HCEC 1CT (cell line): ENCODE results near the gene NOD1.

Experiments used
- DNase-seq: peaks from one replicate; pipeline ENCODE4 v3.0.0-alpha.2; 2017

NOD1 gene

DNA sequence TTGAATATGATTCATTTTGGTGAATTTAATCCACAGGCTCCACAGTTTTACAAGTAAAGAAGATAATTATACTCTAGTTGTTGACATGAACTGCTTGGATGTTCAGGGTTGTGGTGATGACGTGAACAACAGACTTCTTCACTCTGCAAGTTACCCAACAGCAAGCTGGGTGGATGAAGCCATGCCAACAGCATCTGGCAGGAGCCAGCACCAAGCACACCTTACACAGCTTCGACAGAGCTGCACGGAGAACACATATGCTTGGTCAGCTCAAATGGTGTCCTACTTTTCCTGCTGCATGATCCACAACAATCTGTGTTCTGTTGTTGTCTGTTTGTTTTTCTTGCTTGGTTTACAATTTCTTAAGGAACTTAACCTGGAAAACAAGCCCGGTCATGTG, 9.8 kb downstream of the NOD1 start:
- peak; percentile 29 for DNase-seq

DNA sequence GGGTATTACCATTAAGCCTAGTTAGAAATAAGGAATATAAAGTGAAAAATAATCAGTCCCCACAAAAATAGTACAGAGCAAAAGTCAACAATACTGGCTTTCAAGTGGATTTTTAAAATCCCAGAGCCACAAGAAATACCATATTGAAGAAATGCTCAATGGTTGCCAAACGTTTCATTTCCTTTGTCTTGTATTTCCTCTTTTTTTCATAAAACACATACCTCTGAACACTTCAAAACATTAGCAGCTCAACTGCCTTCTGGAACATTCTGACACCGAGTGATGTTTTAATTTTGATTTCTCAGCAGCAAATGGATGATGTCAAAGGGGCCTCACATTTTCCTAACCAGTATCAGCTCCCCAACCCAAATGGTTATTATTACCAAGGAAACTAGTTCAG, 10.5 kb downstream of the NOD1 start:
- no peak for DNase-seq

DNA sequence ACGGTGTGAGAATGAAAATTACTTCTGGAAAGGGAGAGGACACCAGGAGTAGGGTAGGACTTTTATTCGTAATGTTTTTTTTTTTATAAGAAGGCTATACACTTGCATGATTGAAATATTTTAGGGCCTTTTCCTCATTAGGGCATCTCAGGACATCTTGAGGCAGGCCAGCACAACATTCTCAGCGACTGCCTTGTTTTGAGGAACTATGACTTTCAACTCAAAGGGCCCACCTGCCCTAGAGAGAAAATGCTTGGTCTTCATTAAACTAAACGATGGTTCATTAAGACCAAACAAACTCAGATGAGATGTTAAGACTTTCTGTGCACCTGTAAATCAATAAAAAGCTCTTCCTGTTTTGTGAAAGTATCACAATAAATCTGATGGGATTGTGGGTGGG, 11.3 kb downstream of the NOD1 start:
- DNase-seq, result no peak

DNA sequence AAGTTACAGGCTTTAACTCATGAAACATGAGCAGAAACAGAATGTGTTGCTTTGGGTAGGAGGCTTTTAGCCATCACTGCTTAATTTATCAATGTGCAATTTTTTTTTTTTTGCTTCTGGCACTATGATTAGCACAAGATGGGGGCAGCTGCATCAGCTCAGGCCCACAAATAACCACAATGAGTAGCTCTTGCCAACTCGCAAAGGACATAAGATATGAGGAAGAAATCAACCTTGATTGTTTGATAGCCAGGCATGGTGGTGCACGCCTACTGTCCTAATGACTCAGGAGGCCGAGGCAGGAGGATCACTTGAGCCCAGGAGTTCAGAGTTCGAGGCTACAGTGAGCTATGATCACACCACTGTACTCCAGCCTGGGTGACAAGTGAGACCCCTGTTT, 12.3 kb downstream of the NOD1 start:
- no peak for DNase-seq

DNA sequence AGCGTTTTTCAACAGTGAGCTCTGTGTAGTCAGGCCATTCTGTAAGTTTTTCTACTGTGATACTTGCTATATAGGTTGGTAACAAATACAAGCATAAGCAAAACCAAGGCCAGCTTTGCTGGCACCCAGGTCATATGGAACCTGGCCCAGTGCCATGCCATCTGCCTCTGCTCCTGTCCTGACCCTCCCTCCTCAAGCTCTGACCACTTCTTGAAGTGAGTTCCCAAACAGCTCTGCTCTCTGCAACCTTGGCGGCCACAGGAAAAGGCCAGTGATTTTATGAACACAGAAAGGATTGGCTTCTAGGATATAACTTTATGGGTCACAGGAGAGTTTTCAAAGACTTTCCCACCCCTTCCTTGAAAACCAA, 12.8 kb downstream of the NOD1 start:
- DNase-seq, result no peak

DNA sequence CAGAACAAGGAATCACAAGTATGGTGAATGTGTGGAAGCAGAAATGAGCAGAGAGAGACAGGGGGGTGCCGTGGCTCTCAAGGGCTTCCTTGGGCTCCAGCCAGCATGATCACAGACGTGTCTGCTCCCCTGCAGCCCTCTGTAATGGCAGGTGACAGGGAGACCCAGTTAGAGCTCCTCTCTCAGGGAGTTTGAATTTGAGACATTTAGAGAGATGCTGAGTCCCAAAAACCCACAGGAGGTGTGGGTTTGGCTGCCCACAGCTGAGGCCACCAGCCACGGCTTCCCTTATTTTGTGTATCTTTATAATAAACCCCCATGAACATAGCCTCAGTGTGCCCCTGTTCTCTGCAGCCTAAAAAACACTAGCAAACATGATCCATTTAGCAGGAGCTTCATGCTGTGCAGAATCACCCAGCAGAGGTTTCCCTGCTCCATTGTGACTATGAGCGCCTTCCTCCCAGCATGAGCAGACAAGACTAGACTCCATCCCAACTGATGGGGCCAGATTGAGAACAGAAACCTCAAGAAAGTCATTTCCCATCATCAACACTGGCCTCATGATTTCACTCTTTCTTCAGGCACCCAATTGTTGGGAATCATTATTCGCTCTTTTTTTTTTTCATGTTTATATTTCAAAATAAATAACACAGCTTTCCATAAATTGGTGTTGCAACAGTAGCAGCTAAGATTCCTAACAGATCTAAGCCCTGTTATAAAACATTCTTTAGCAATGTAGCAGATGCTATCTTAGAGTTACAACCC, 13.4 kb downstream of the NOD1 start:
- peak; percentile 59 for DNase-seq

DNA sequence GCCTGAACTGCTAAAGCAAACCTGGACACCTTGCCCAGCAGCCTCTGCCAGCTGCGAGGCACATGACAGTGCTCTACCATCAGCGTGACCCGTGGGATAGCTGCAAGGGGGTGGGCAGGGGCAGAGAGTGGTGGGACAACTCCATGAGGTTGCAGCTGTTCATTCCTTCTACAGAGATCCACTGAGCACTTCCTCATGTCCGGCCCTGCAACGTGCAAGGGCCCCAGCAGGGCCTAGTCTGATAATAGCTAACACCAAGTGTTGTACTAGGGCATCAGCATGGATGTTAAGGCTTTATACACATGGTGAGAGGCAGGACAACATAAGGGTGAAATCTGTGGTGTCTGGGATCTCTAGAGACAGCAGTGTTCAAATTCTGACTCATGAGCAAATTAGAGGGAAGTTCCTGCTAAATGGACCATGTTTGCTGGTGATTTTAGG, 14.3 kb downstream of the NOD1 start:
- DNase-seq, result no peak

DNA sequence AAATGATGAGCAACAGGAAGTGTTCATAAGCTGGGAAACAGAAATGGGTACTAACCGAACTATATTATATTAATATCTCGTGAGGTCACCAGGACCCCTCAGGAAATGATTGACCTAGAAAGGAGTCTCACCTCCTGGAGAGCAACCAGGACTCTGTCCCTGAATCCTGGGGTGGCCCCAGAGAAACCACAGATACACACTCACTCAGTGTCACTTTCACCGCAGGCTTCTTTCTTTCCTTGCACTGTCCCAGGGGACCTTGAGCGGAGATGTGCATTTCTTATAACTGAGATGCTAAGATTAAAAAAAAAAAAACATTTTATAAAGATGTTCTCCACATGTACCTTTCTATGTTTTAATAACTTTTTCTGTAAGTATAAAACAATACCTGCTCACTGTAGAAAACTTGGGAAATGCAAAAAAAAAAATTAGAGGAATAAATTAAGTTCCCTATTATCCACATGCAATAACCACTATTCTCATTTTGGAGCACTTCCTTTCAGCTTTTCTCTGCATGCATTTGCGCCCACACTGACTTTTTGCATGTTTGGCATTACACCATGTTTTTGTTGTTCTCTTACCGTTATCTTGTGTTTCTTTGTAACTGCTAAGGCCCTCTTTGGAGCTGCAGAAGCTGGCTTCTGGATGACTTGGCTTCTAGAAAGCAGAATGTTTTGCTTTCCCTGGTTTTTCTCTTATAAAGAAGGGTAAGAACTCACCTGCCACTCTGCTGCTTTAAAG, 15.0 kb downstream of the NOD1 start:
- DNase-seq, result no peak

DNA sequence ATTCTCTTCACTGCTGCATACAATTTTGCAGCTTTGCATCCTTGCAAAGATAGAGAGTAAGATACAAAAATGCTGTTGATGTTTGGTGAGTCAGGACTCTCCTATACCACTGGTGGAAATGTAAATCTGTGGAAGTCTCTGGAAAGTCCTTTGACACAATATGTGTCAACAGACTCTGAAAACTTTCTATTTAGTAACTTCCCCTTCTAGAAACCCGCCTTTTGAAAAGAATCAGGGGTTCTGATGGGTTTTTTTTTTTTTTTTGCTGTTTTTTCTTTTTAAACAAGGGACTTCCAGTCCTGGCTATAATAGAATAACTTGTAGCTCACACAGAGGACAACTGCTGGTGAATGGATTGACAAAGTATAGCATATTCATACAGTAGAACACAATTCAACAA, 16.4 kb downstream of the NOD1 start:
- no peak for DNase-seq

DNA sequence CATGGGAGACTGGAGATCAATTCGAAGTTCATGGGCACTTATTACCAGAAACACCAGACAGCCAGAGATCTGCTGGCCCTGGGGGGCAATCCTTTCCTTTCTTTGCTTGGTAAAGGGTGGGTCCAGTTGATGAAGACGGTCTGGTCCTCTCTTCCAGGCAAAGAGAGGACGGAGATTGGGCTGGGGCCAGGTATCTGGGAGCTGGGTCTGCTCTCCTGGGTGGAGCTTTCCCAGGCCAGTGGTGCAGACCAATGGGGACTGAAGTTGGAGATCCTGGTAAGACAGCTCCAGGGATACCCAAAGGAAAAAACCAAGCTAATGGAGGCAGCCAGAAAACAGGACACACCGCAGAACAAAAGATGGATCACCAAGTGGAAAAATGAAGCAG, 18.3 kb downstream of the NOD1 start:
- no peak for DNase-seq

DNA sequence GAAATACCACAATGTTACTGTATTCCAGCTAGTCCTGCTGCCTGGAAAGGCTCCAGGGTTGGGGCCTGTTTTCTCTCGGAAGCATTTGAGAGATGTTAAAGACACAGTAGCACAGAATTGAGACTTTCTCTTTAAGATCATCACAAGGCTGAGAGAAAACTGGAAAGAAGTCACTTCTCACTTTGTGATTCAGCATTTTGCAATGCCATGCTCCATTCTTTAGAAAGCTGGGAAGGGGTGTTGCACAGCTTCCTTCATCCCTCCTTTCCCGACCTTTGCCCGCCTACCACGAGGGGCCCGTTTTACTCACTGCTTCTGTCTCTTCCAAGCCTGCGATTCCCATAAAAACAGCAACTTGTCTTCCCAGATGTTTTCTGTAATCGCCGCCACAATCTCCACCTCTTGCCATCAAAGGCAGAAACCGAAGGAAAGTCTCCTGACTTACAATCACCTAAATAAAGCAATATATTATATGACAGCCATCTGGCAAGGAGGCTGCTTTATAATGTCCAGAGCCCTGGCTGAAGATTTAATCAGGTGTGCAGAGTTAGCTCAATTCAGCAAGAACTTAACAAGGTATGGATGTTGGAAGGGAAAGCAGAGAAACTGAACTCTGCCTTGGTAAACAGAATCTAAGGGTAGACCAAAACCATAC, 18.9 kb downstream of the NOD1 start:
- peak; percentile 93 for DNase-seq

DNA sequence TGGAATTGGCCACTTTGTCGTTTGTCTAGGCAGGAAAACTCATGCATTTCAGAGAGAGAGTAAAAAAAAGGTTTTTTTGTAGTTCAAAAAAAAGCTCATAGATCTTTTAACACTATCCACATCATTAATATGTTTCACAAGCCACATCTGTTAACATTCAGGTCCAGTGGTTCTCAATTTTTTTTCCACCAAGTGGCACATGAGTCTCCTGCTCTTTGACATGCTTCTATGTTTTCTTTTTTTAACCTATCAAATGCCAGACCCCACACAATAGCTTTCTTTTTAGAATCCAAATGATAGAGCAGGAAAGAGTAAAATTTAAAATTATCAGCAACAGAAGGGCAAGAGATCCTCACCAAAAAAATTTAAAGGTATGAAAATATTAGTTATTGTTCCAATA, 20.3 kb downstream of the NOD1 start:
- DNase-seq, result no peak

DNA sequence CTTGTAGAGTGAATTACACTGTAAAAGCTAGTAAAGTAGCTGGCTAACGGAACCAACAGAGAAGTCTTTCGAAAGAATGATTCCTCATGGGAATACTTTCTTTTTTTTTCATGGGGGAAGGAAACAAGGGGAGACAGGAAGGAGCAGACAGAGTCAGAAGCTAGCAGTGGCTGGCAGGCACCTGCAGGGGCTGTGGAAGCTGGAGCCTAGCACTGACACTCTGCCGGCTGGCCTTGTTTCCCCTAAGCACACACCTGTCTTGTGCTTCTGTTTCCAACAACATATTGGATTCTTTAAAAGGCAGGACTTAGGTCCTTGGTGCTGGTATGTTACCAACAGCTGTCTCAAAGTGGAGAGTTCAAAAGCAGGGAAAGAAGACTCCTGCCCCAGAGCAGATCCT, 24.7 kb downstream of the NOD1 start:
- no peak for DNase-seq

DNA sequence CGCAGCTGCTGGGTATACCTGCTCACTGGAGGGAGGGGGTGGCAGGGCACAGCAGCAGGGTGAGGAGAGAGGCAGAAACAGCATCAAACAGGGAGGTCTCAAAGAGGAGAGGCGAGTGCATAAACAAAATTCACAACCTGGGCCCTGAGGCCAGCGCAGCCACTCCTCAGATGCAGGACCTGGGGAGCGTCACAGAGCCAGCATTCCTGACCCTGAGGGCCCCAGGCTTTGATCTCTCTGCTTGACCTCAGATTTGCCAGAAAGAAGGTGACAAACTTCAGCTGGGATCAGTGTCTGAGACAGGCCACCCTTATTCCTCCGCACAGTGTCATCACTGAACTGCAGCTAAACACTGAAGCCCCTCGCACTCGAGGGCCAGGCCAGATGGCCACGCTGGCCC, 25.6 kb downstream of the NOD1 start:
- DNase-seq, result no peak

DNA sequence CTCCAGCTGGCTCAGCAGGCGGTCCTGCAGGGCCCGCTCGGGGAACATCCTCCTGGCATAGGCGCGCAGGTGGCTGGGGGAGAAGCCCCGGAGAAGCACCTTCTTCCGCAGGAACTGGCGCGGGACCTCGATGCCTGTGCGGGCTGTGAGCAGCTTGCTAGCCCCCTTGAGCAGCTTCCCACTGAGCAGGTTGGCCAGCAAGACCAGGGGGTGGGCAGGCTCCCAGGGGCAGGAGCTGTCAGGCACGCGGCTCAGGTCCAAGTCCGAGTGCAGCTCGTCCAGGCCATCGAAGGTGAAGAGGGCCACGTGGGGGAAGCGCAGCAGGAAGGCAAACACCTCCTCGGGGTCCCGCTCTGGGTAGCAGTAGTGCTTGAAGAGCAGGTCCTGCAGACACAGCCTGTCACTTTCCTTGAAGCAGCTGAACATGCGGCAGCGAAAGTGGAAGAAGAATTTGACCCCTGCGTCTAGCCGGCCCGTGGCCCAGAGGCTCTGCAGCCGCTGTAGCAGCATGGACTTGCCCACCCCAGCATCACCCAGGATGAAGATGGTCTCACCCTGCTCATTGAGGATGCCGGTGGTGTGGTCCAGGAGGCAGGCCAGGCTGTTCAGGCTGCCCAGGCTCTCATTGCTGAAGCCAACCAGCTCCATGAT, 26.2 kb downstream of the NOD1 start:
- no peak for DNase-seq

DNA sequence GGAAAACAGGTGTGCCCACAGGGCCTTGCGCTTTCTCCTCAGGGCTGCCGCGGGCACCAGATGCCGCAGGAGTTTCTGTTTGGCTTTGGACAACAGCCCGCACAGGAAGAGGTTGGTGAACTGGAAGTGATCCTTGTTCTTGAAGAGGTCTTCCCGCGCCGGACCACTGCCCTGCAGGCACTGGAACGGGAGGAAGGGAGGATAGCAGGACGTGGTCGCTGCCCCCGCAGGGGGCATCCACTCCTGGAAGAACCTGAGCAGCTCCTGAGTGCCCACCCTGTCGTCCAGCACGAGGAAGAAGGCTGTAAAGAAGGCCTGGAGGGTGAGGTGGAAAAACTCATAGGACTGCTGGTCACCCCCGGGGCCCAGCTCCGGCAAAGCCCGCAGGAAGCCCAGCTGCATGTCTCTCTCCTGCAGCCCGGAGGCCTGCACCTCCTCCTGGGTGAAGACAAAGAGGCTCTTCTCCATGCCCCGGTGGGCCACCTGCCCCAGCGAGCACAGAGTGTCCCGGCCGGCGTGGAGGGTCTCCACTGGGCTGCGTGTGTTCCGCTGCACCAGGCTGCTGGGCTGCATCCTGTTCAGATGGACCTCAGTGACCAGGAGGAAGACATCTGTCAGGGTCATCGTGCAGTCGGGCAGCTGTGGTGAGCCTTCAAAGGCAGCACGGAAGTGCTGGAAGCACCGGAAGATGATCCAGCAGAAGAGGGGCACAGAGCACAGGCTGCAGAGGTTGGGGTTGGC, 26.9 kb downstream of the NOD1 start:
- no peak for DNase-seq

DNA sequence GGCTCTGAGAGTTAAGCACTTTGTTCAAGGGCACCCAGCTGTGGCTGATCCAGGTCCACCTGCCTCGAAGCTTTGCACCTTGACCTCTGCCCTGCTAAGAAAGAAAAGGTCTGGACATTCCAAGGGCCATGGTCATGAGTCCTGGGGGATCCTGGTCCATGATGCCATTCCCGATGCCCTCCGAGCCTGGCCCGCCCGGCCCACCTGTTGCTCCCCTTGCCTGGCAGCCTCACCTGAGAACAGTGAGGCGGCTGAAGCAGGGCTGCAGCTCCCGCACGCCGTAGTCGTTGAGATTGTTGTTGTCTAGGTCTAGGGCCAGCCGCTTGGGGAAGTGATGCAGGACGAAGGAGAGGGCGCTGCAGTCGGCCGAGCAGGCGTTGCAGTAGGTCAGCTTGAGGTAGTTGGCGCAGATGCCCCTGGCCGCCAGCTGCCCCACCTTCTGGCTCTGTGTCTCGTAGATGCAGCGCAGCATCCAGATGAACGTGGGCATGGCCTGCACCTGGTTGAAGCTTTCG, 27.5 kb downstream of the NOD1 start:
- DNase-seq, result no peak

DNA sequence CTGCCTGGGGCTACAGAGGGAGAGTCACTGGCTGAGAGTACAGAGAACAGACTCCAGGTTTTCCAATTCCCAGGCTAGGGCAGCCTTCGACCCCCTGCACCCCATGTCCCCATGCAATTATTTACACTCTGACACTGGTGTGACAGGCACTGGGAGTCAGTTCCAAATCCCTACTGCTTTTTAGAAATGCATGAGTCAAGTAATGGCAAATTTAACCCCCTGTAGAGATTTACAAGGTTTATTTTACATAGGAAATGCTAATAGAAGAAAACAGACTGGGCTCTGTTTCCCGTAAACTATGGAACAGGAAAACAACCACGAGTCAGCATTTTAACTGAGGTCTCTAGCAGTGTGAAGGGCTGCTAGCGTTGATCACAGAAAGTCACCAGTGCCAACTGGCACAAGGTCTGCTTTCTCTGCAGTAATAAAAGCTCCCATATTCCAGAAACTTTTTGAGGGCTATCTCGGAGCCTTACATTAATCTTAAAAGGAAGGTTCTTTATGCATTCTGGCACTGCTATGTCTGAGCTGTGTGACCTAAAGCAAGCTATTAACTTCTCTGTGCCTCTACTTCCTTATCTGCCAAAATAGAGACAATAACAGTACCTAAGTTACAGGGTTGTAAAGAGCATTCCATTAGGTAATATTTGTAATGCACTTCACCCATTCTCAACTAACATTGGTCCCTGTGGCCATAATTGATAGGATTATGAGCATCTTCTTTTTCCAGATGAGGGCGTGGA, 28.2 kb downstream of the NOD1 start:
- no peak for DNase-seq

DNA sequence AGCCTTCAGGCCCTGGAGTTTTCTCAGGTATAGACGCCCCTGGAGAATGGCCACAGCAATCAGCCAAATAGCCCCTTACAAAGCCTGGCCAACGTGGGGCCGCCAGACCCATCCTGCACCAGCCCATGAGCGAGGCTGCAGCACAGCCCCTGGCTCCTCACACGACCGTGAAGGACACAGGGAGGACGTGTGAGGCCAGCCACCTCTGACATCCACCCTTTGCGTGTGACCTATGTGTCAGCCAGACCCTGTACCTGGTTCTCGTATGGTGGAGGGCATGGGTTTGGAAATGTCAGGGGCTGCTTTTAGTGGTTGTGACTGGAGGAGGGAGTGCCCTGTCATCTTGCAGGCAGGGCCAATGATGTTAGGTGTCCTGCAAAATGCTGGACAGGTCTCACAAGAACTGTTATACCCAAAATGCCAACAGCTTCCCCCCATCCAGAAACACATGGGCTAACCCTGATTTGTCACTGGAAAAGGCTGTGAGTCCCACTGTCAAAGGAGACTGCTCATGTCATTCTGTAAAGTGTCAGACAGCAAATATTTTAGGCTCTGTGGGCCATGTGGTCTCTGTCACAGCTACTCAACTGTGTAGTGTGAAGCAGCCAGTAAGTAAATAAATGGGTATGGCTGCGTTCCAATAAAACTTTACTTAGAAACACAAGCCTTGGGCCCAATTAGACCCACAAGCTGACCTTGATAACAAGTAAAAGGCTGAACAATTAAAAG, 30.0 kb downstream of the NOD1 start:
- no peak for DNase-seq

DNA sequence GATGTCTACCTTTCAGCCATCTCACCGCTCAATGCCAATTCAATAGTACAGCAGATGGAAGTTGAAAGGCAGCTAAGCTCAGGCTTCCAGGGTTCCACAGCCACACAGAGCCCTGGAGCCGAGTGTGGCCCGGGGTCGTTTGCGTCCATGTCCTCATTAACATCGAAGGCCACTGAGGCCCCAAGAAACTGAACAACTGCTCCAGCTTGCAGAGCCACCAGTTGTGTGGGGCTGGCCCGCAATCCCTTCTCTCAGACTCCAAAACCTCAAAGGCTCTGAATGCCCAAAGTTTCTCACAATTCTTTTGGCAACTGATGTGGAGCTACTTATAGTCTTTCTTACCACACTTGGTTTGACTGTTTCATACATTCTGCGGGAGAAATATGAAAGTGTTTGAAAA, 31.1 kb downstream of the NOD1 start:
- no peak for DNase-seq

DNA sequence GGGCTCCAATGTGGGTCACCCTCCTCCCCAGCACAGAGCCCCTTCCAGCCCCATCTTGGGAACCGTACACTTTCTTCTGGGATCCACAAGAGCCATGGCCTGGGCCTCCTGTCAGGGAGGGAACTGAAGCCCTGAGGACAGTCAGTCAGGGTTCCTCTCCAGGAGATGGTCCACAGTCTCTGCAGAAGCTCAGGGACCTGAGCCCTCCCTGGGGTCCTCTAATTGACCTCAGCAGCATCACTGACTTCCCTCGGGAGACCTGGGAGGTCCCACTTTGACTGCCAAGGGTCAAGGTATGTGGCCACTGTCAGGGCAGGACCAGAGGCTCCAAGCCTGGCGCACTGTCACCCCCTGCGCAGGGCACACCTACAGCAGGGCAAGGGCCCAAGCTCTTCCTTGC, 32.3 kb downstream of the NOD1 start:
- no peak for DNase-seq
